SK-MEL-5 (cell line): ENCODE results near the gene FBRS. TPM values are rescaled to one million over a fixed set of nuclear protein-coding genes. Genes with fewer than 3 reads are reported as not detected.
"Not testable (repeated sequence)": the region's sequence is repeated elsewhere in the genome, so short reads cannot be mapped to it uniquely, and the experiment has no call there.

Experiments
- DNase-seq: peaks from one replicate; pipeline ENCODE4 v3.0.0-alpha.2; 2016; ENCODE audit warnings: low read depth, low spot score
- in situ Hi-C: cut with HindIII; loops from 2 replicates; pipeline ENCODE4 v1.10.0; 2016; ENCODE audit warnings: low sequenced_read_pairs, high pct_unique_total_duplicates, low pct_unique_long_range_greater_than_20kb
- total RNA-seq: library from RNA; depleted of rRNA; stranded (reverse); fragments of >200 nt; shearing (Covaris generic); gene quantifications from 2 replicates; pipeline ENCODE4 v1.2.3, GENCODE V29; 2014

FBRS gene
- total RNA-seq, 1 experiment from 2014 or later: 8.8 TPM

- DNase-seq, in situ Hi-C loops: not testable (repeated sequence)
Measured at GRCh38 chr16:30637139-30637538, 21.1 kb upstream of the FBRS start.

- in situ Hi-C loops: no loop called here
- peak; percentile 76 for DNase-seq
Measured at GRCh38 chr16:30637944-30638343, 20.3 kb upstream of the FBRS start.

- DNase-seq: no peak
- in situ Hi-C loops: no loop called here
Measured at GRCh38 chr16:30641378-30641982, 16.8 kb upstream of the FBRS start.

- DNase-seq: no peak
- in situ Hi-C loops: no loop called here
Measured at GRCh38 chr16:30644334-30644830, 13.8 kb upstream of the FBRS start.

GRCh38 chr16:30645727-30646126 lies 12.5 kb upstream of the FBRS start:
- in situ Hi-C loops: no loop called here
- no peak for DNase-seq

- in situ Hi-C loops: no loop called here
Measured at GRCh38 chr16:30647274-30647571, 11.0 kb upstream of the FBRS start.

GRCh38 chr16:30649725-30650368 lies 8.4 kb upstream of the FBRS start:
- no peak for DNase-seq
- in situ Hi-C loops: no loop called here

More at GRCh38 chr16:30647274-30647571, 11.0 kb upstream of the FBRS start:
- DNase-seq: no peak

GRCh38 chr16:30650369-30651123 lies 7.7 kb upstream of the FBRS start, which contains the start of gene PRR14:
Gene PRR14, plus strand, starts transcription at chr16:30650960. Its CDS starts 686 bp downstream, at chr16:30651646.
- in situ Hi-C loops: no loop called here
- DNase-seq: peak; percentile 99

- peak; percentile 54 for DNase-seq
- in situ Hi-C loops: no loop called here
Measured at GRCh38 chr16:30651124-30652004, 6.9 kb upstream of the FBRS start.

GRCh38 chr16:30652005-30652296 lies 6.3 kb upstream of the FBRS start:
- no peak for DNase-seq
- in situ Hi-C loops: no loop called here

GRCh38 chr16:30652718-30653117 lies 5.5 kb upstream of the FBRS start:
- no peak for DNase-seq
- in situ Hi-C loops: no loop called here

GRCh38 chr16:30654856-30655255 lies 3.4 kb upstream of the FBRS start:
- DNase-seq: no peak
- in situ Hi-C loops: no loop called here

- DNase-seq: no peak
- in situ Hi-C loops: no loop called here
Measured at GRCh38 chr16:30655815-30656347, 2.4 kb upstream of the FBRS start.

GRCh38 chr16:30656388-30656787 lies 1.8 kb upstream of the FBRS start:
- in situ Hi-C loops: no loop called here

GRCh38 chr16:30656974-30657865 lies 1.0 kb upstream of the FBRS start:
- no peak for DNase-seq
- in situ Hi-C loops: no loop called here

More at GRCh38 chr16:30656388-30656787, 1.8 kb upstream of the FBRS start:
- no peak for DNase-seq

- DNase-seq: peak; percentile 94
- in situ Hi-C loops: no loop called here
Measured at GRCh38 chr16:30658731-30659506, 688 bp downstream of the FBRS start.
